ENCODE results near the gene SRPK2.

GRCh38 chr7:105295596-105296352, 92.9 kb downstream of the SRPK2 start:
- TF ChIP-seq CTCF (conservative IDR thresholded peaks at IDR 0.05; ENCODE audit: low read depth, low read length) = no peak
- no peak for TF ChIP-seq EZH2 (IDR thresholded peaks at IDR 0.05; ENCODE audit: low read length, unreplicated experiment)
- no peak for TF ChIP-seq EZH2phosphoT487 (IDR thresholded peaks at IDR 0.05; ENCODE audit: borderline replicate concordance, low read length)

All from PC-3 (cell line).